GM12878 (cell line): ENCODE data around the gene RAD51B. TPM values are rescaled to one million over a fixed set of nuclear protein-coding genes. Genes with fewer than 3 reads are reported as not detected.

ENCODE experiments used
- ATAC-seq: fragments of 200-7000 bp; cut with Tn5 transposase; 3 replicates; pipeline ENCODE4 v1.9.1; 2020; ENCODE audit warnings: mild to moderate bottlenecking, moderate library complexity
- BruUV-seq: library from RNA; stranded (reverse); fragments of 400-500 nt; replicated peaks from 2 replicates; lab custom pipeline; 2021; lab: Mats Ljungman, UMichigan
- CTCF ChIA-PET: fragments of 300-600 bp; sonication (Branson Sonifier 250); formaldehyde crosslinking; extraction: SDS; loops from one replicate; lab custom pipeline; 2021; ENCODE audit warnings: inconsistent platforms; lab: Yijun Ruan, JAX
- POLR2A ChIA-PET: fragments of 350-600 bp; formaldehyde crosslinking; extraction: SDS; loops from one replicate; lab custom pipeline; 2021; ENCODE audit warnings: inconsistent platforms; lab: Charles Lee
- RAD21 ChIA-PET: fragments of 300-600 bp; sonication (Branson Sonifier 250); formaldehyde crosslinking; loops from one replicate; lab custom pipeline; 2023; ENCODE audit warnings: antibody characterized with exemption; ENCODE audit not compliant: unreplicated experiment; lab: Charles Lee
- SMC1A ChIA-PET: fragments of 300-600 bp; sonication (Branson Sonifier 250); formaldehyde crosslinking; loops from one replicate; lab custom pipeline; 2023; ENCODE audit not compliant: unreplicated experiment, uncharacterized antibody; lab: Charles Lee
- DNase-seq: peaks from one replicate; pipeline ENCODE4 v3.0.0-alpha.2; 2011; ENCODE audit warnings: low read depth, low spot score
- FAIRE-seq: peaks from 3 replicates; lab custom pipeline; 2011; peaks lifted over from hg19 to GRCh38; lab: Jason Lieb, UNC
- H2AFZ ChIP-seq: 2 replicates; pipeline ENCODE4 v1.6.0; 2011; ENCODE audit warnings: low read depth, low read length, control low read depth; ENCODE audit not compliant: control insufficient read depth
- H3K27ac ChIP-seq: 2 replicates; pipeline ENCODE4 v1.5.1; 2011; ENCODE audit warnings: control low read depth; ENCODE audit not compliant: control insufficient read depth, insufficient read depth
- H3K27me3 ChIP-seq, 2 experiments: replicated peaks in 1 of 2; 2 replicates each; pipeline versions ENCODE4 v1.6.0 to v1.6.1; 2011; ENCODE audit warnings: low read length in 1 of 2; ENCODE audit not compliant: control insufficient read depth in 2 of 2, insufficient read depth in 2 of 2
- H3K36me3 ChIP-seq, 2 experiments: 2 replicates each; pipeline ENCODE4 v1.5.1; 2011; ENCODE audit warnings: low read length in 1 of 2; ENCODE audit not compliant: control insufficient read depth in 2 of 2, insufficient read depth in 2 of 2
- H3K4me1 ChIP-seq: 2 replicates; pipeline ENCODE4 v1.6.1; 2011; ENCODE audit warnings: mild to moderate bottlenecking, low read length, moderate library complexity, mixed read lengths; ENCODE audit not compliant: control insufficient read depth, insufficient read depth
- H3K4me2 ChIP-seq: 2 replicates; pipeline ENCODE4 v1.6.0; 2011; ENCODE audit warnings: control low read depth; ENCODE audit not compliant: control insufficient read depth, insufficient read depth
- H3K4me3 ChIP-seq: fragments of 200-600 bp; sonication (generic); 2 replicates; pipeline ENCODE4 v1.5.1; 2016
- H3K79me2 ChIP-seq: 2 replicates; pipeline ENCODE4 v1.6.0; 2011; ENCODE audit warnings: low read length; ENCODE audit not compliant: control insufficient read depth, insufficient read depth
- H3K9ac ChIP-seq: 2 replicates; pipeline ENCODE4 v1.8.0; 2011; ENCODE audit warnings: low read length, control low read depth, mixed read lengths; ENCODE audit not compliant: control insufficient read depth, insufficient read depth
- H3K9me3 ChIP-seq: replicated peaks from 3 replicates; pipeline ENCODE4 v1.5.1; 2011; ENCODE audit warnings: mild to moderate bottlenecking, low read length; ENCODE audit not compliant: control insufficient read depth, insufficient read depth
- H4K20me1 ChIP-seq: 2 replicates; pipeline ENCODE4 v1.6.0; 2011; ENCODE audit not compliant: control insufficient read depth, insufficient read depth
- IKZF2 ChIP-seq, 2 experiments: fragments of 450-650 bp; IDR thresholded peaks; 2 replicates each; pipeline ENCODE4 v1.6.1; 2017; ENCODE audit warnings: mild to moderate bottlenecking in 2 of 2, moderate library complexity in 2 of 2
- KDM1A ChIP-seq: fragments of 200-600 bp; sonication (generic); IDR thresholded peaks from 2 replicates; pipeline ENCODE4 v1.6.1; 2016; ENCODE audit warnings: borderline replicate concordance
- KLF5 ChIP-seq: fragments of 450-650 bp; IDR thresholded peaks from 2 replicates; pipeline ENCODE4 v1.6.1; 2014; ENCODE audit warnings: mild to moderate bottlenecking; ENCODE audit not compliant: partially characterized antibody
- MYC ChIP-seq: IDR thresholded peaks from 2 replicates; pipeline ENCODE4 v1.6.1; 2011; ENCODE audit warnings: mild to moderate bottlenecking, low read length, moderate library complexity, inconsistent platforms; ENCODE audit not compliant: insufficient read depth, insufficient replicate concordance, insufficient read length, severe bottlenecking
- NBN ChIP-seq: fragments of 450-650 bp; IDR thresholded peaks from 2 replicates; pipeline ENCODE4 v1.6.1; 2016
- NFIC ChIP-seq: IDR thresholded peaks from 2 replicates; pipeline ENCODE4 v1.6.1; 2012; ENCODE audit warnings: low read depth, mild to moderate bottlenecking, inconsistent platforms, low read length, moderate library complexity
- NFYB ChIP-seq: IDR thresholded peaks from 2 replicates; pipeline ENCODE4 v1.6.1; 2011; ENCODE audit warnings: low read depth, mild to moderate bottlenecking, low read length, improper control_type of control experiment, moderate library complexity; ENCODE audit not compliant: insufficient read depth
- SMC3 ChIP-seq: IDR thresholded peaks from 2 replicates; pipeline ENCODE4 v1.6.1; 2011; ENCODE audit warnings: low read length, improper control_type of control experiment, borderline replicate concordance
- SREBF1 ChIP-seq: IDR thresholded peaks from 2 replicates; pipeline ENCODE4 v1.6.1; 2012; ENCODE audit warnings: mild to moderate bottlenecking, low read length
- SRF ChIP-seq, 2 experiments: IDR thresholded peaks; 2 replicates each; pipeline ENCODE4 v1.6.1; 2011; ENCODE audit warnings: low read depth in 2 of 2, low read length in 2 of 2, mild to moderate bottlenecking in 1 of 2, moderate library complexity in 1 of 2
- ZNF24 ChIP-seq: fragments of 450-650 bp; IDR thresholded peaks from 2 replicates; pipeline ENCODE4 v1.6.1; 2017; ENCODE audit warnings: antibody characterized with exemption, mild to moderate bottlenecking
- ZSCAN29 ChIP-seq: fragments of 450-650 bp; IDR thresholded peaks from 2 replicates; pipeline ENCODE4 v1.6.1; 2017; ENCODE audit warnings: mild to moderate bottlenecking, moderate library complexity
- WGBS: methylation state at CpG from one replicate; pipeline ENCODE4 v1.1.6; 2016; ENCODE audit warnings: low lambda C conversion rate; ENCODE audit not compliant: insufficient replicate concordance, insufficient coverage; ENCODE audit errors: missing lambda C conversion rate; 5-methylcytosine and 5-hydroxymethylcytosine counted together
- in situ Hi-C: fragments of 300-500 bp; cut with MboI; formaldehyde crosslinking; loops from 9 replicates; pipeline ENCODE4 v1.14.3; 2018; ENCODE audit warnings: mixed read lengths
- intact Hi-C: fragments of 100-400 bp; cut with micrococcal nuclease; formaldehyde crosslinking; loops from one replicate; pipeline ENCODE4 v1.14.2; 2022; ENCODE audit not compliant: unreplicated experiment
- polyA plus RNA-seq, 11 experiments: library from polyadenylated mRNA; depleted of rRNA in 4 of 11; unstranded in 6 of 11; stranded (reverse) in 5 of 11; fragments of >200 nt; fragmentation: Nextera tagmentation in 4 of 11; fragmentation: Illumina TruSeq in 1 of 11; extraction: Ambion mirVana in 4 of 11; extraction: Trizol in 1 of 11; gene quantifications; 1 replicate in 1 of 11; 2 replicates in 10 of 11; pipeline versions ENCODE4 v1.2.1 to v1.2.3, GENCODE V29; 2011 to 2016; ENCODE audit warnings: inconsistent platforms in 2 of 11, missing spikeins in 2 of 11, low read depth in 1 of 11
- total RNA-seq, 4 experiments: library from RNA; depleted of rRNA in 3 of 4; stranded (reverse); fragments of >200 nt in 3 of 4; fragmentation: Illumina TruSeq in 1 of 4; extraction: Trizol in 1 of 4; gene quantifications; 2 replicates each; pipeline versions ENCODE4 v1.2.1 to v1.2.3, GENCODE V29; 2013 to 2021
- TF ChIP-seq, protein P1 (sequence below): IDR thresholded peaks from 2 replicates; pipeline ENCODE4 v1.6.1; 2012; ENCODE audit warnings: low read depth, low read length, improper control_type of control experiment
- TF ChIP-seq, protein P2 (sequence below): fragments of 450-650 bp; IDR thresholded peaks from 2 replicates; pipeline ENCODE4 v1.6.1; 2018; ENCODE audit warnings: mild to moderate bottlenecking, low read depth, moderate library complexity; ENCODE audit not compliant: partially characterized antibody

The RAD51B gene
- total and polyA plus RNA-seq, 10 of the 15 experiments (the other 5 are each of a cell fraction or from before 2014, with no cell fraction given), result 9.8 to 26.8 (median 21.3) TPM

DNA sequence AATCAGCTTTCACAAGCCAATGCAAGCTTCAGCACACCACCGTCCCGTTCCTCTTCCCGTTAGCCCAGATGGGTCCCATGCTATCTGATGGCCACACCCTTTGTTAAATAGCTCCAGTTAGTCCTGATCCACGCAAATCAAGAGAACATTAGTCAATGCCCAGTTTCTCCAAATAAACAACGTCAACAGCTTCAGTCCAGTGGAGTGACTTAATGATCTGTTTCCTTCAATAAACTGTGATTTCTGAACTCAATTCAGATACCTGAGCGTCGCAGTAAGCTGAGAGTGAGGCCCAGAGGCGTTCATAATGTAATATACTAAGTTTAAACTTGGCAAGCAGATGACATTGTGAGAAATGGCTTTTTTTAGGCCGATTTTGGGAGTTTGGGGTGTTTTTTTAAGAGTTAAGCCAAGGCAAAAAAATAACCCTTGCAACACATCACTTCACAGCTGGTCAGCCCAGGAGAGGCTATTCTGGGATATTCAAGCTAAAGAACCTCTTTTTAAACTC, 861.0 kb downstream of the RAD51B start:
- Histone ChIP-seq H4K20me1 (no peaks in the 10 kb centered on the region), H3K9ac (no peak overlapping the region), H3K4me3 (no peak overlapping the region), H3K4me1 (peaks cover 31% of the 10 kb centered on the region), H3K27ac (no peak overlapping the region), H3K79me2 (no peaks in the 10 kb centered on the region), H3K4me2 (no peak overlapping the region), H3K36me3 (no peaks in the 10 kb centered on the region), H3K27me3 (no peaks in the 10 kb centered on the region), H3K9me3 (no peaks in the 10 kb centered on the region), H2AFZ (no peak overlapping the region)
- ChIA-PET SMC1A (interaction anchor here (0.8 to 1.6 kb wide), 6 partner anchors 8 to 161 kb away, joined by 3 to 10 read pairs (median 3); no protein-coding TSS in a partner anchor), CTCF (interaction anchor here (0.8 to 1.7 kb wide), 3 partner anchors 15 to 37 kb away, joined by 3 to 4 read pairs (median 3); no protein-coding TSS in a partner anchor), POLR2A (no interaction called here), RAD21 (no interaction called here)
- no TSS peak for BruUV-seq
- FAIRE-seq, result no peak
- in situ Hi-C loops, result loop anchor here (10.0 kb wide), 1 partner anchor 426 kb away; no protein-coding TSS in a partner anchor
- no peak for TF ChIP-seq NBN
- no peak for TF ChIP-seq NFIC
- TF ChIP-seq MYC, result no peak
- TF ChIP-seq, protein P1, sequence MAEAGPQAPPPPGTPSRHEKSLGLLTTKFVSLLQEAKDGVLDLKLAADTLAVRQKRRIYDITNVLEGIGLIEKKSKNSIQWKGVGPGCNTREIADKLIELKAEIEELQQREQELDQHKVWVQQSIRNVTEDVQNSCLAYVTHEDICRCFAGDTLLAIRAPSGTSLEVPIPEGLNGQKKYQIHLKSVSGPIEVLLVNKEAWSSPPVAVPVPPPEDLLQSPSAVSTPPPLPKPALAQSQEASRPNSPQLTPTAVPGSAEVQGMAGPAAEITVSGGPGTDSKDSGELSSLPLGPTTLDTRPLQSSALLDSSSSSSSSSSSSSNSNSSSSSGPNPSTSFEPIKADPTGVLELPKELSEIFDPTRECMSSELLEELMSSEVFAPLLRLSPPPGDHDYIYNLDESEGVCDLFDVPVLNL, result no peak
- TF ChIP-seq SMC3, result no peak
- TF ChIP-seq, protein P2, sequence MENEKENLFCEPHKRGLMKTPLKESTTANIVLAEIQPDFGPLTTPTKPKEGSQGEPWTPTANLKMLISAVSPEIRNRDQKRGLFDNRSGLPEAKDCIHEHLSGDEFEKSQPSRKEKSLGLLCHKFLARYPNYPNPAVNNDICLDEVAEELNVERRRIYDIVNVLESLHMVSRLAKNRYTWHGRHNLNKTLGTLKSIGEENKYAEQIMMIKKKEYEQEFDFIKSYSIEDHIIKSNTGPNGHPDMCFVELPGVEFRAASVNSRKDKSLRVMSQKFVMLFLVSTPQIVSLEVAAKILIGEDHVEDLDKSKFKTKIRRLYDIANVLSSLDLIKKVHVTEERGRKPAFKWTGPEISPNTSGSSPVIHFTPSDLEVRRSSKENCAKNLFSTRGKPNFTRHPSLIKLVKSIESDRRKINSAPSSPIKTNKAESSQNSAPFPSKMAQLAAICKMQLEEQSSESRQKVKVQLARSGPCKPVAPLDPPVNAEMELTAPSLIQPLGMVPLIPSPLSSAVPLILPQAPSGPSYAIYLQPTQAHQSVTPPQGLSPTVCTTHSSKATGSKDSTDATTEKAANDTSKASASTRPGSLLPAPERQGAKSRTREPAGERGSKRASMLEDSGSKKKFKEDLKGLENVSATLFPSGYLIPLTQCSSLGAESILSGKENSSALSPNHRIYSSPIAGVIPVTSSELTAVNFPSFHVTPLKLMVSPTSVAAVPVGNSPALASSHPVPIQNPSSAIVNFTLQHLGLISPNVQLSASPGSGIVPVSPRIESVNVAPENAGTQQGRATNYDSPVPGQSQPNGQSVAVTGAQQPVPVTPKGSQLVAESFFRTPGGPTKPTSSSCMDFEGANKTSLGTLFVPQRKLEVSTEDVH, result no peak
- TF ChIP-seq NFYB, result no peak
- TF ChIP-seq KDM1A, result no peak
- no peak for TF ChIP-seq SREBF1
- TF ChIP-seq ZNF24, result no peak
- no peak for TF ChIP-seq ZSCAN29
- no peak for TF ChIP-seq KLF5
- TF ChIP-seq IKZF2 (IDR thresholded peaks at IDR 0.05), result no peak
- no peak for TF ChIP-seq SRF (IDR thresholded peaks at IDR 0.05; ENCODE audit: low read depth in 2 of 2, low read length in 2 of 2)
- no peak for DNase-seq
- intact Hi-C loops, result loop anchor here (10.0 kb wide), 2 partner anchors 166 to 396 kb away; no protein-coding TSS in a partner anchor
- 81% methylated on average over 9 of the region's 9 CpGs for WGBS
- ATAC-seq, result no peak
